Loucy (cell line): ENCODE measurements around the gene ERCC1.

Experiments
- H2AFZ ChIP-seq: fragments of 200-600 bp; sonication (generic); 2 replicates; pipeline ENCODE4 v1.6.0; 2016; ENCODE audit warnings: antibody characterized with exemption, mild to moderate bottlenecking, low read length, moderate library complexity
- H3F3A ChIP-seq: fragments of 200-600 bp; 2 replicates; pipeline ENCODE4 v1.6.0; 2016; ENCODE audit warnings: antibody characterized with exemption, low read depth, mild to moderate bottlenecking
- H3K27me3 ChIP-seq: fragments of 200-600 bp; sonication (generic); 2 replicates; pipeline ENCODE4 v1.6.1; 2014; ENCODE audit warnings: low read length, mild to moderate bottlenecking; ENCODE audit not compliant: insufficient read depth, poor library complexity, severe bottlenecking
- H3K36me3 ChIP-seq: fragments of 200-600 bp; sonication (generic); 2 replicates; pipeline ENCODE4 v1.6.1; 2016; ENCODE audit warnings: low read length; ENCODE audit not compliant: insufficient read depth
- H3K4me1 ChIP-seq: fragments of 200-600 bp; sonication (generic); 2 replicates; pipeline ENCODE4 v1.5.1; 2014; ENCODE audit warnings: low read length, mild to moderate bottlenecking; ENCODE audit not compliant: insufficient read depth, poor library complexity, severe bottlenecking
- H3K4me2 ChIP-seq: fragments of 200-600 bp; sonication (generic); 2 replicates; pipeline ENCODE4 v1.6.0; 2014; ENCODE audit warnings: antibody characterized with exemption, low read length, low read depth, mild to moderate bottlenecking; ENCODE audit not compliant: poor library complexity, severe bottlenecking
- H3K4me3 ChIP-seq: fragments of 200-600 bp; sonication (generic); 2 replicates; pipeline ENCODE4 v1.5.1; 2014; ENCODE audit warnings: low read length, mild to moderate bottlenecking, mixed read lengths; ENCODE audit not compliant: poor library complexity, severe bottlenecking
- H3K79me2 ChIP-seq: fragments of 200-600 bp; sonication (generic); 2 replicates; pipeline ENCODE4 v1.6.1; 2014; ENCODE audit warnings: low read length; ENCODE audit not compliant: insufficient read depth
- H3K9ac ChIP-seq: fragments of 200-600 bp; sonication (generic); 2 replicates; pipeline ENCODE4 v1.6.0; 2014; ENCODE audit warnings: mild to moderate bottlenecking, low read depth, low read length, moderate library complexity; ENCODE audit not compliant: poor library complexity, severe bottlenecking
- H3K9me2 ChIP-seq: fragments of 200-600 bp; sonication (generic); replicated peaks from 2 replicates; pipeline ENCODE4 v1.6.1; 2016; ENCODE audit warnings: low read depth, low read length, mixed read lengths
- H3K9me3 ChIP-seq: fragments of 200-600 bp; sonication (generic); 2 replicates; pipeline ENCODE4 v1.6.1; 2014; ENCODE audit warnings: mild to moderate bottlenecking, antibody characterized with exemption, low read length, low read depth; ENCODE audit not compliant: insufficient read depth
- H4K20me1 ChIP-seq: fragments of 200-600 bp; sonication (generic); 2 replicates; pipeline ENCODE4 v1.6.0; 2014; ENCODE audit warnings: antibody characterized with exemption, low read length, mild to moderate bottlenecking; ENCODE audit not compliant: insufficient read depth, poor library complexity, severe bottlenecking
- CTCF ChIP-seq: fragments of 200-600 bp; sonication (generic); conservative IDR thresholded peaks from 2 replicates; pipeline ENCODE4 v1.5.1; 2014; ENCODE audit warnings: mild to moderate bottlenecking, antibody characterized with exemption, low read length
- EZH2phosphoT487 ChIP-seq: fragments of 200-600 bp; IDR thresholded peaks from 2 replicates; pipeline ENCODE4 v1.6.1; 2018; ENCODE audit warnings: antibody characterized with exemption, mild to moderate bottlenecking, moderate library complexity, borderline replicate concordance

Gene ERCC1

GRCh38 chr19:45456500-45456815 lies 32.7 kb upstream of the ERCC1 start:
- Histone ChIP-seq H2AFZ (peak overlapping the region; percentile 60; the same call in 1 of the 2 replicates), H3K36me3 (no peaks in the 10 kb centered on the region)

GRCh38 chr19:45455707-45456499 lies 32.2 kb upstream of the ERCC1 start:
- no peaks in the 10 kb centered on the region for H3K79me2 ChIP-seq
- H3F3A ChIP-seq = peaks cover 7% of the 10 kb centered on the region; the same call in 1 of the 2 replicates
- peak overlapping the region; percentile 22 for H3K4me2 ChIP-seq
- no peaks in the 10 kb centered on the region for H3K9me2 ChIP-seq
- H3K36me3 ChIP-seq = no peaks in the 10 kb centered on the region
- H3K9me3 ChIP-seq = no peaks in the 10 kb centered on the region
- H3K27me3 ChIP-seq = no peaks in the 10 kb centered on the region
- no peak overlapping the region for H3K9ac ChIP-seq
- peaks cover 16% of the 10 kb centered on the region for H3K4me1 ChIP-seq
- H4K20me1 ChIP-seq = no peaks in the 10 kb centered on the region
- TF ChIP-seq EZH2phosphoT487 (no peak), CTCF (no peak)
- H3K4me3 ChIP-seq = peak overlapping the region; percentile 59
- H2AFZ ChIP-seq = peak overlapping the region; percentile 60; the same call in 1 of the 2 replicates

More at GRCh38 chr19:45456500-45456815, 32.7 kb upstream of the ERCC1 start:
- Histone ChIP-seq H3K9ac (no peak overlapping the region), H3K9me2 (no peaks in the 10 kb centered on the region), H3F3A (peaks cover 7% of the 10 kb centered on the region; the same call in 1 of the 2 replicates), H3K4me2 (peak overlapping the region; percentile 22), H3K27me3 (no peaks in the 10 kb centered on the region), H3K4me3 (peak overlapping the region; percentile 59), H3K79me2 (no peaks in the 10 kb centered on the region), H4K20me1 (no peaks in the 10 kb centered on the region), H3K4me1 (peaks cover 10% of the 10 kb centered on the region), H3K9me3 (no peaks in the 10 kb centered on the region)
- no peak for TF ChIP-seq EZH2phosphoT487
- no peak for TF ChIP-seq CTCF

GRCh38 chr19:45451850-45452387 lies 28.2 kb upstream of the ERCC1 start:
- Histone ChIP-seq H3K79me2 (no peaks in the 10 kb centered on the region), H3K27me3 (no peaks in the 10 kb centered on the region), H2AFZ (peak overlapping the region; percentile 91; the same call in 1 of the 2 replicates), H3K4me2 (peak overlapping the region; percentile 98), H3K4me1 (peaks cover 23% of the 10 kb centered on the region), H3K9me2 (no peaks in the 10 kb centered on the region), H3K36me3 (no peaks in the 10 kb centered on the region), H3K9ac (no peak overlapping the region), H3K9me3 (no peaks in the 10 kb centered on the region), H3K4me3 (peak overlapping the region; percentile 78), H4K20me1 (no peaks in the 10 kb centered on the region), H3F3A (peaks cover 7% of the 10 kb centered on the region; the same call in 1 of the 2 replicates)
- TF ChIP-seq EZH2phosphoT487 = no peak
- no peak for TF ChIP-seq CTCF
